GM19035 (cell line): Measurements from ENCODE around the gene SMG7.
"Not testable (repeated sequence)": the region's sequence is repeated elsewhere in the genome, so short reads cannot be mapped to it uniquely, and the experiment has no call there.

Source experiments
- ATAC-seq: cut with Tn5 transposase; IDR thresholded peaks from one replicate; pipeline ENCODE4 v1.9.1; 2021; ENCODE audit not compliant: unreplicated experiment

Gene SMG7

GRCh38 chr1:183472488-183473216 is at the start of gene SMG7:
Gene SMG7 (plus strand): TSS chr1:183472499. CDS start chr1:183472621, 122 bp downstream.
- peak; percentile 11 for ATAC-seq

- no peak for ATAC-seq
Measured at GRCh38 chr1:183423541-183423940, 48.8 kb upstream of the SMG7 start.

DNA sequence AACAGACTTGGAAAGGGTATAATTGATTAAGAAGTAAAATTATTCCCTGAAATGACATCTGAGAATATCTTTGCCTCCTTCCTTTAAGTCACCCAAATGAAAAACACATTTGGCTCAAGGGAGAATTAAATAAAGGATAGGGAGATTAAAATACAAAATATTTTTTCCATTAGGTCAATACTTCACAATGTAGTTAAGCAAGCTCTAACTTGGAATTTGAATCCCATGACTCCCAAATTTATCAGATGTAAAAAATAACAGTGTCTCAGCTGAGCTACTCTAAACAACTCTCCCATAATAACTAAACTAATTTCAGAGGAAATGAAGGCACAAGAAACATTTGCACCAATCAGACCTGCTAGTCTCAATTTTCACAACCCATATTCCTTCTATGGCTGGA is 47.6 kb upstream of the SMG7 start:
- ATAC-seq = no peak

DNA sequence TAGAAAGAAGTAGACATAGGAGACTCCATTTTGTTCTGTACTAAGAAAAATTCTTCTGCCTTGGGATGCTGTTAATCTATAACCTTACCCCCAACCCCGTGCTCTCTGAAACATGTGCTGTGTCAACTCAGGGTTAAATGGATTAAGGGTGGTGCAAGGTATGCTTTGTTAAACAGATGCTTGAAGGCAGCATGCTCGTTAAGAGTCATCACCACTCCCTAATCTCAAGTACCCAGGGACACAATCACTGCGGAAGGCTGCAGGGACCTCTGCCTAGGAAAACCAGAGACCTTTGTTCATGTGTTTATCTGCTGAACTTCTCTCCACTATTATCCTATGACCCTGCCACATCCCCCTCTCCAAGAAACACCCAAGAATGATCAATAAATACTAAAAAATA is 44.7 kb upstream of the SMG7 start:
- ATAC-seq = not testable (repeated sequence)

- ATAC-seq = no peak
Measured at GRCh38 chr1:183431840-183432547, 40.3 kb upstream of the SMG7 start.

- no peak for ATAC-seq
Measured at GRCh38 chr1:183432548-183432875, 39.8 kb upstream of the SMG7 start.

DNA sequence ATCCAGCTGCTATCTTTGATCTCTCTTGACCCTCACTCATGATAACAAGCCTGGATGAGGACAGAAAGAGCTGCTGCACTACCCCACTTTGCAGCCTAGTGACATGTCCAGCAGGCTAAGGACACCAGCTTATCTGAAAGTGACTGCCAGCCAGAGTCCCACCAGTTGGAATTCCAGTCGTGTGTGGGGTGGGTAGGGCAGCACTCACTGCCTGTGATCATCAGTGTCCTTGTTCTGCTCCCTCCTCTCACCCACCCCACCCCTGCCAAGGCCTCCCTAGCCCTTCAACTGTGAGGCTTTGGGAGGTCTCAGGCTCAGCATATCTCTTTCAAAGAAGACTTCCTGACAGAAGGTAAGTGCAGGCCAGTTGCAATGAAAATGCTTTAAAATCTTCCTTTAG is 38.6 kb upstream of the SMG7 start:
- no peak for ATAC-seq

- no peak for ATAC-seq
Measured at GRCh38 chr1:183435497-183435896, 36.8 kb upstream of the SMG7 start.

DNA sequence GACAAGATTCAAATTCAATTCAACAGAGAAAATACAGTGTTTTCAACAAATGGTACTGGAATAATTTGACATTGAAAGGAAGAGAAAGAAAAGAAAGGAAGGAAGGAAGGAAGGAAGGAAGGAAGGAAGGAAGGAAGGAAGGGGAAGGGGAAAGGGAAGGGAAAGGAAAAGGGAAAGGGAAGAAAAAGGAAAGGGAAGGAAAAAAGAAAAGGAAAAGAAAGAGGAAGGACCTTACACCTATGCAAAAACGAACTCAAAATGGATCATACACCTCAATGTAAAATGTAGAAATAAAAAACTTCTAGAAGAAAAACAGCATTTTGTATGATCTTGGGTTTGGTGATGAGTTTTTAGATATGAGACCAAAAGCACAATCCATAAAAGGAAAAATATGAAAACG is 34.2 kb upstream of the SMG7 start:
- ATAC-seq = no peak

DNA sequence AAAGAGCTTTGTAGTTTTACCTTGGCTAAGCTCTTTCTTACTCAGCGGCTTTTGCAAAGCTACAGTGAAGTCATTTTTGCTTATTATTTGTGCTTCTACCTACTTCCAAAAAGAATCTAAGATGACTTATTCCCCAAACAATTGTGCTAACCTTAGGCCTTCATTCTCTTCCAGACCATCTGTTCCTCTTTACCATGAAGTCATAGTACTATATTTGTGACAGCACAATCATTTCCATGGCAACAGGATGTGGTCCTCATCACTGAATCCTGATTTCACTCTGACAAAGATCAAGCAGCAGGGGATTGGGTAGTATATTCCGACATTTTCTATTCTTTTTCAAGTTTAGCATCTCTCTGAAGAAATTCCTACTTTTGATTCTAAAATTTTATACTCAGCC is 29.3 kb upstream of the SMG7 start:
- no peak for ATAC-seq

- no peak for ATAC-seq
Measured at GRCh38 chr1:183443466-183443865, 28.8 kb upstream of the SMG7 start.

GRCh38 chr1:183444243-183444642 is 28.1 kb upstream of the SMG7 start:
- ATAC-seq = no peak

DNA sequence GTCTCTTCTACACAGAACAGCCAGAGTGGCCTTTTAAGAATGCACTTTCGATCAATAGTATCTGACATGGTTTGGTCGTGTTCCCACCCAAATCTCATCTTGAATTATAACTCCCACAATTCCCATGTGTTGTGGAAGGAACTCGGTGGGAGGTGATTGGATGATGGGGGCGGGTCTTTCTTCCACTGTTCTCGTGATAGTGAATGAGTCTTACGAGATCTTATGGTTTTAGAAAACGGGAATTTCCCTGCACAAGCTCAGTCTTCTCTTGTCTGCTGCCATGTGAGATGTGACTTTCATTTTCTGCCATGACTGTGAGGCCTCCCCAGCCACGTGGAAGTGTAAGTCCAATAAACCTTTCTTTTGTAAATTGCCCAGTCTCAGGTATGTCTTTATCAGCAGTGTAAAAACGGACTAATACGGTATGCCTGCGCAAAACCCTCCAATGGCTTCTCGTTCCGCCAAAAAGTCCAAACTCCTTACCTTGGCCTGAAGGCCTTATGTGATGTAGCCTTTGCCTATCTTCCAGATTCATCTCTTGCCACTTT is 23.0 kb upstream of the SMG7 start:
- ATAC-seq = no peak

DNA sequence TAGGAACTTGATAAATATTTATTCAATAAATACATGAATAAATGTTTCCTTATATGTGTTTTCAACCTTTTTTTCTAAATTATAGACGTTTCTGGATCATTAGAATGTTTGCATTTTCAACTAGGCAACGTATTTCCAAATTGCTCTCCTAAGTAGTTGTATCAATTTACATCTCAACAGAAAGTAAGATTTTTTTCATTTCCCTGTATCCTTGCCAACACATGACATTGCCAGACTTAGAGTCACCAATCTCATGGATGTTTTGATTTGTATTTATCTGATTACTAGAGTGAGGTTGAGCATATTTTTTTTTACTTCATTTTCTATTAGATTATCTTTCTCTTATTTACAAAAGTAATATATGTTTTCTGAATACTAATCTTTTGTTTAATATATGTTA is 22.2 kb upstream of the SMG7 start:
- ATAC-seq = no peak

DNA sequence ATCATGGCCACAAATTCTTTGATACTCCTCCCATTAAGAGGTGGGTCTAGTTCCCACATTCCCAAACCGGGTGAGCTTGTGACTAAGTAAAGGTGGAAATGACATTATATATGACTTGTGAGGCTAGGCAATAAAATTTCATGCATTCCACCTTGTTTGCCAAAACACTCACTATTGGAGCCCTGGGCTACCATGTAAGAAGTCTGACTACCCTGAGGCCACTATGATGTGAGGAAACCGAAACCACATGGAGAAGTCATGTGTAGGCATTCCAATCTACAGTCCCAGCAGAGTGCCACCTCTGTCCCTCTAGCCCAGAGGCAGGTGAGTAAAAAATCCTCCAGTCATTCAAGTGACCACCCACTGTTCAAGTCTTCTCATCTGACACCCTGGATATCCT is 17.9 kb upstream of the SMG7 start:
- no peak for ATAC-seq

GRCh38 chr1:183456826-183457225 is 15.5 kb upstream of the SMG7 start:
- no peak for ATAC-seq

DNA sequence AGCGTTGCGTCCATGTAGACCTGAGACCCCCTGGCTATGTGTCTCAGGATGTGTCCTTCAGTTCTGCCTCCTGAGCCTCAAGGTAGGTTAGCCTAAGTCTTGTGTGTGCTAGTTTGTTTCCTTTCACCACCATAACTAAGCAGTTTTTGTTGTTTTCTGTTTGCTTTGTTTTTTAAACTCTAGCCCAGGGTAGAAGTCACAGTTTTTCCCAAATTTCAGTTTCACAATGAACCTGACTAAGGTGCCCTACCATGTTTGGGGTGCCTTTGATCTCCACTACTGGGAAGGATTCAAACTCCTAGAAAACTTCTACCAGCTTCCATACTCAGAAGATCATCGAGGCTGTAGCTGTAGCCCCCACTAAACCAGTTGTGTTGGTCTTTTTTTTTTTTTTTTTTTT is 14.8 kb upstream of the SMG7 start:
- no peak for ATAC-seq

DNA sequence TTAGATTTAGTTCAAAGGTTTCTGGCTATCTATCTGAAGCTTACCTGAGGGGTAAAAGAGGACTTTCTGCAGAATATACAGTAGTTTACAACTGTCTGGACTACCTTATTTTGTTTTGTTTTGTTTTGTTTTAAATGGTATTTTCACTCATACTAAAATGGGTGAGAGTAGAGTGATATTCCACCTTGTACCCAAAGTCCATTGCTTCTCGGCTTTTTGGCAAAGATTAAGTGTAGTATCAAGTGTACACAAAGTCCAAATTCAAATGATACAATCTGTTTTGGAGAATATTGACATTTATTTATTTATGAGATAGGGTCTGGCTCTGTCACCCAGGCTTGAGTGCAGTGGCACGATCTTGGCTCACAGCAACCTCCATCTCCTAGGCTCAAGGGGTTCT is 11.7 kb upstream of the SMG7 start:
- ATAC-seq = no peak

- no peak for ATAC-seq
Measured at GRCh38 chr1:183461350-183461749, 10.9 kb upstream of the SMG7 start.

GRCh38 chr1:183463566-183463965 is 8.7 kb upstream of the SMG7 start:
- ATAC-seq = no peak

DNA sequence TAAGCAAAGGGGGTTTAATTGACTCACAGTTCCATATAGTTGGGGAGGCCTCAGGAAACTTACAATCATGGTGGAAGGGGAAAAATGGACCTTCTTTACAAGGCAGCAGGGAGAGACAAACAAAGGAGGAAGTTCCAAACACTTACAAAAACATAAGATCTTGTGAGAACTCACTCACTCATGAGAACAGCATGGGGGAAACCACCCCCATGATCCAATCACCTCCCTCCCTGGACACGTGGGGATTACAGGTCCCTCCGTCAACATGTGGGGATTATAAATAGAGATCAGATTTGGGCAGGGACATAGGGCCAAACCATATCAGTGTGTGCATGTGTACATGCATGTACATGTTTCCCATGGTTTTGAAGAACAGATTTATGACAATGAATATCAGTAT is 5.5 kb upstream of the SMG7 start:
- ATAC-seq = no peak

DNA sequence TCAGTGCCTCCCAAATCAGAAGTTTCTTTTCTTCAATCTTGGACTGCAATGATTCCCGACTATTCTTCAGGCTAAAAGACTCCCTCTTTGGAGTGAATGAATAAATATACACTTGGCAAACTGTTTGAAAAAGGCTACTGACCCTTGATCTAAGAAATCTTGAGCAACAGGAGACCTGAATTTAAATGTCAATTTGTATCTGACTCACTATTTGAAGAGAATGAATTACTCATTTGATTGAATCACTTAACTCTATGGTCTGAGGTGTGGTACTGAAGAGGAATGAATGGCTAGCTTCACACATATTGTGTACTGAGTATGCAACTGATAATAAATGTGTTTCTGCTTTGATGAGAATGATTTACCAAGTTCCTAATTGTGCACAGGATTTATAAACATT is 4.6 kb upstream of the SMG7 start:
- ATAC-seq = no peak
